NCI-H187 (cell line): ENCODE results near the gene CCDC148.
"Not testable (repeated sequence)": the region's sequence is repeated elsewhere in the genome, so short reads cannot be mapped to it uniquely, and the experiment has no call there.

Experiments
- DNase-seq, 2 experiments: peaks; one replicate each; lab custom pipeline; 2025; lab: John Stamatoyannopoulos, UW

Gene CCDC148

GRCh38 chr2:158290225-158290624, 166.3 kb downstream of the CCDC148 start:
- no peak for DNase-seq

- DNase-seq = no peak
Observed at GRCh38 chr2:158276619-158277471, 179.7 kb downstream of the CCDC148 start.

GRCh38 chr2:158273791-158274190, 182.8 kb downstream of the CCDC148 start:
- DNase-seq = no peak

GRCh38 chr2:158270536-158270935, 186.0 kb downstream of the CCDC148 start:
- DNase-seq = no peak

- peak in 1 of 2 experiments; percentile 12 for DNase-seq
Observed at GRCh38 chr2:158269143-158269542, 187.4 kb downstream of the CCDC148 start.

DNA sequence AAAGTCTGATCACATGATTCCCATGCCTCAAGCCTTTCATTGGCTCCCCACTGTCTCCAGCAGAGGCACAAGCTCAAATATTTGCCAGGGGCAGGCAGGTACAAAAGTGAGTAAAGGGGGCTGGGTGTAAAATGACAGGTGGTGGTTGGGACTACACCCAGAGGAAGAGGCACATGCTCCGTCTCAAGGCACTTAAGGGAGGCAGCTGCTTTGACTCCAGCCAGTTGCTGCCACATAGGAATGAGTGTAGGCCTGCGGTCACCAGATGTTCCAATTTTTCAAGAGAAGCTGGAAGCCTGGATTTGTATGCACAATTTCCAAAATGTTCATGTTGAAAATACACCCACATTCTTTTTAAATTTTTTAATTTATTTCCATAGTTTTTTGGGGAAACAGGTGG, 190.4 kb downstream of the CCDC148 start:
- DNase-seq = no peak

DNA sequence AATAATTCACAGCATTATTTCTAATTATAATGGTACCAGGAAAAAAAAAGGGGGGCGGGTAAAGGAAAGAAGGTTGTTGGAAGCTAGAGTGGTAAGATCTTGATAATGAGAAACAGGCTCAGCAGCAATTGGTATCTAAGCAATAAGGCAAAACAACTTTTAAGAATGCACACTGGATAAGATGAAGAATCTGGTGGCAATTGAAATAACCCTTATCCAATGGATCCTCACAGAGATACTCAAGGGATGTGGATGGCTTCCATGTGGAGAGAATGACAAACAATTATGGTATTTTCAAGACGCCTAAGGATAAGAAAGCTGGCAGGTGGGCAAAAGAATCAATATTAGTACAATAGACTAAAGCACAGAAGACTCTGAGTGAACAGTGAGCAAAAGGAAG, 201.3 kb downstream of the CCDC148 start:
- peak in 1 of 2 experiments; percentile 37 for DNase-seq

GRCh38 chr2:158253170-158253569, 203.4 kb downstream of the CCDC148 start:
- DNase-seq = peak in 1 of 2 experiments; percentile 22

DNA sequence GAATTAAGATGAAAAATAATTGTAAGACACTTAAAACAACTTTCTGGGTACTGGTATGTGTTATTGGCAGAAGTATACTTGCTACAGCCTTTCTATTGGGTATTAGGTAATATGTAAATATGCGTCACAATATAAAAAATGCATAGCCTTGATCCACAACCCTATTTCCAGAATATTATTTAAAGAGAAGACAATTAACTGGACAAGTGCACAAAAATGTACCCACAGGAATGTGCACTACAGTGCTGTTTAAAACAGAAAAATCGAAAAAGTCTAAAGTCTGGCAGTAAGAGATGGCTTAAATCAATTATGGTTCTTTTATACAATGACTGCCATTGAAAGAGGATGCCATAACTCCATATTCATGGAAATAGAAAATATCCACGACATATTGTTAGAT, 205.2 kb downstream of the CCDC148 start:
- DNase-seq = no peak

DNA sequence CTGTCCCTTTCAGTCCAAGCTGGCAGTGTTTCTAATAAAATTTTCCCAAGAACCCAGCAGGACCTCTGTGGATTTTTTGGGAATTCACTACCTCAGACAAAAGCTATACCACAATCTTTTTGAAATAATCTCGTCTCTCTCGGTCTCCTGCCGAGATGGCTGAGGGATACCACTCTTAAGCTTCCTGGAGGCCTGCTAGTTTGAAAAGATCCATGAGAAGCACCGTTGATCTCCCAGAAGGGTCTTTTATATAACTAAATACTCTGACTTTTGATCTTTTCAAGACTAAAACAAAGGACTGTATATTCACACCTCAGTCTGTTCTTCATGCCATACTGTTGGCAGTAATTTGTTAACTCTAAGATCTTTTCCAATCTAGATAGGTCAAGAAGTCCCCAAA, 213.2 kb downstream of the CCDC148 start:
- no peak for DNase-seq

GRCh38 chr2:158242280-158242679, 214.3 kb downstream of the CCDC148 start:
- DNase-seq = no peak

GRCh38 chr2:158240975-158241374, 215.6 kb downstream of the CCDC148 start:
- DNase-seq = no peak

DNA sequence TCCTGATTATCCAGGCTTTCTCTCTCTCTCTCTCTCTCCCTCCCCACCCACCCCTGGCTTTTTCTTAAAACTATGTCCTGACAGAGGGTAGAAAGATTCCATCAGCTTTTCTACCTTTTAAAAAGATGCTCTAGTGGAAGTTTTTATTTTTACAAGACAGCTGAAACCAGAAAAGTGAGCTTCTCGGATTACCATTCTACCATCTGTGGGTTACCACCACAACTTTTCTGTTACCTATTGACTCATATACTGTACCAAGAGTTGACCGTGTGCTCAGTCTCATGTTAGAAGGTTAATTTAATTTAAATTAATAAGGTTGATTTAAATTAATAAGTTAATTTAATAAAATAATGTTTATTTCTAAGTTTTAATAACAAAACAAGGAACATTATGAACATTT, 217.3 kb downstream of the CCDC148 start:
- no peak for DNase-seq

DNA sequence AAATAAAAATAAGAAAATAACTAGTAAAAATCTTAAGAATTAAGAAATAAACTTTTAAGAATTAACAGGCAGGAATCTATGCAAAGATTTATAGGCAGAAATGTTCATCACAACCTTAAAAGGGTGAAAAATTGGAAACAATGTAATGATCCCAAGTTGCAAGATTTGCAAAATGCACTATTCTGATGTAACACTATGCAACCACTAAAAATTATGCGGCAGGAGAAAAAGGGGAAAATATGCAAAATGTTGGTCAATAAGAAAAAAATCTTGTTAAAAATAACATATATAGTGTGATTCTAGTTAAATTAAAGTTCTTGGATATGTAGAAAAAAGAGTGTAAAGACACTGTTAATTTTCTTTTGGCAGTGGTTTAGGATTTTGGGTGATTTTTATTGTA, 222.1 kb downstream of the CCDC148 start:
- DNase-seq = no peak

DNA sequence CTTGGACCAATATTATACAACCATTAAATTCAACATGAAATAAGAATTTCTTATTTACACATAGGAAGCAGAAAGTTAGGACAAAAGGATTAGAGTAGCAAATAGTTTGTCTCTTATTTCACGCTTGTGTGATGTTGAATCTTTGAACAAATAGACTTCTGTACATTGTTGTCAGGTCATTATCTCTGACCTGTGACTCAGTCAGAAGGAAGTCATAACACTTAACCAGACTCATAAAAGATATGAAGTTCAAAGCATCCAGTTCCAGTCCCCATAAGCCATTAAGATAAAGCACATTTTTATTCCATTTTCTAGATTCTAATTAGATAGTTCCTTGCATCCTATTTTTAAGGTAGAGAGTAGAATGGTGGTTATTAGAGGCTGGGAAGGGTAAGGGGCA, 224.1 kb downstream of the CCDC148 start:
- no peak for DNase-seq

DNA sequence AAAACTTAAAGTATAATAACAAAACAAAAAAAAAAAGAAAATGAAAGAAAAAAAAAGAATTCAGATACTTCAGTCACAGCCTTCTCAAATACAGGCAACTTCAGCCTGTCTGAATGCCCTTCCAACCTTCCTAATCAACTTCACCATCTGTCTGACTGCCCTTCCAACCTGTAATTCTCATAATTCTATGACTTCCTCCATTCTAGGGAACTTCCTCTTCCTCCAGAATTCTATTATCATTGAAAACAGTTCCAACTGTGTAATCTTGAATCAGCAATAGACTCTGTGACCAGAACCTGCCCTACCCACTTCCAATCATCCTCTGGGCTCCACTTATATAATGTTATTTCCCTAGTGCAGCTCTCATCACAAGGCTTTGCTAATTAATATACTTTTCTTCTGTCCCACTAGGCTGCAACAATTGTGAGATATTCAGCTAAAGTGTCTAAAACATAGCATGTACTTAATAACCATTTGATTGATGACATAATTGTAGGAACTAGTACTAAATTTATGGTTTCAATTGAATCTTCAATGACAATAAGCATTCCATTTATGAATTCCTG, 227.5 kb downstream of the CCDC148 start:
- DNase-seq = no peak

DNA sequence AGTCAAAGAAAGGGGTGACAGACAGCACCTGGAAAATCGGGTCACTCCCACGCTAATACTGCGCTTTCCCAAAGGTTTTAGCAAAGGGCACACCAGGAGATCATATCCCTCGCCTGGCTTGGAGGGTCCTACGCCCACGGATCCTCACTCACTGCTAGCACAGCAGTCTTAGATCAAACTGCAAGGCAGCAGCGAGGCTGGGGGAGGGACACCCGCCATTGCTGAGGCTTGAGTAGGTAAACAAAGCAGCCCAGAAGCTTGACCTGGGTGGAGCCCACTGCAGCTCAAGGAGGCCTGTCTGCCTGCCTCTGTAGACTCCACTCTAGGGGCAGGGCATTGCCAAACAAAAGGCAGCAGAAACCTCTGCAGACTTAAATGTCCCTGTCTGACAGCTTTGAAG, 233.5 kb downstream of the CCDC148 start:
- not testable (repeated sequence) for DNase-seq

DNA sequence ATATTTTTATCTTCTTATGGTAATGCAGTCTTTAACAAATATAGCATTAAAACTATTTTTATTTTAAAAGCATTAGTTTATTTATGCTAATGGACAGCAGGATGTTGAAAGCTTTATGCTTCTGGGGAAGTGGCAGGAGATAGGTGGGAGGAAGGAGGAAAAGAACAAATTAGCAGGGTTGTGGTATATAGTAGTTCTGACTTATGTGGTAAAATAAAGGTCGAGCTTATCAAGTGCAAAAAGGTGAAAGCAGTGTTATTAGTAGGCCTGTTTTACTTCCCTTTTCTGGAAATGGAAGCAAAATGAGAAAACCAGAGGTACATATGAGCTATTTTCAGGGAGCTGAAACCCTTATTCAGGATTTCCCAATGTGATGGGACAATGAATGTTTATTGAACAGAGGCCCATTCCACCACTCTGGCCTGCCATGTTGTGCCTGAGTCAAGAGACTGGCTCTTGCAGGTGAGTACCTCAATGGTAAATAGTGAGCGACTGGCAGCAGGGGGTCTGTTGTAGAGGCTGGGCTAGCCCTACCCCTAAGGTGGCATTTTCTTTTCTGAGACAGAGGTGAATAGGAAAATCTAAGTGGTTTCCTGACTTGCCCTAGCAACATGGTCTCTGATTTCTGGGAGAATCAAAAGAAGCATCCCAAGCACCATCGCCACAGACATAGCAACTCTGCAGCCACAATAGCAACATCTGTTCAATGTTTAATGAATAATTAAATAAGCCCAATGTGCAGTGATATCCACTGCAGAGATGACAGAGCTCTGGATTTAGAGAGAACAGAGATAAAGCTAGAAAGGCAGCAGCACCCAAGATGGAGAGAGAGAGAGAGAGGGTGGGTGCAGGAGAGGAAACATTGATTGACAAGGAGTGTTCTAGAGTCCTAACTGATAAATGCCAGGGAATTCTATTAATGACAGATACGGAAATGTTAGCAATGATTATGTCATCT, 235.2 kb downstream of the CCDC148 start:
- no peak for DNase-seq

DNA sequence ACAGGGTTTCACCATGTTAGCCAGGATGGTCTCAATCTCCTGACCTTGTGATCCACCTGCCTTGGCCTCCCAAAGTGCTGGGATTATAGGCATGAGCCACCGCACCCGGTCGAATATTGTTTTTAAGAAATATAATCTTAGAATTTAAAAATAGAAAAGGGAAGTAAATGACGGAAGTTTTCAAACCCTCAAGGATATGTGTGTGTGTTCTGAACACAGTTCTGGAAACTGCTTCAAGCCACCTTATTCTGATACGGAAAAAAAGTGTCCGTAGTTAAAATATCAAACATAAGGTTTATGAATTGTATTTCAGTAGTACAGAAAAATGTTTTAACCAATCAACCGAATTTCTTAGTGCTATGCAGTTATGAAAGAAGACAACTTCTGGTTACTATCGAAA, 239.0 kb downstream of the CCDC148 start:
- no peak for DNase-seq

DNA sequence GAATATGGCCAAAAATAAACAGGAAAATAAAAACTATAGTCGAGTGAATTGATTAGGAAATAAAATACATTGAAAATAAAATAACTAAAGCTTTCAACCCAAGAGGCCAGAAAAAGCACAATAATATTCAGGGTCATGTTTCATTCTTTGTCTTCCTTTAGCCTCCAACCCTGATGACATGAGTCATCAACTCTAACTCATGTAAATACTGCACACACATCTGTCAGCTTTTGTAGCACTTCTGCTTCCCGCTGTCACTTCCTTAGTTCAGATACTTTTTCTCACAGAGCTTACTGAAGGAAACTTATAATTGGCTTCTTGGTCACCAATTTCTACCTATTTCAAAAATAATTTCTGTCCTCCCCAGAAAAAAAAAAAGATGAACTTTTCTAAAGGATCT, 242.1 kb downstream of the CCDC148 start:
- DNase-seq = no peak

GRCh38 chr2:158213773-158214172, 242.8 kb downstream of the CCDC148 start:
- DNase-seq = no peak

DNA sequence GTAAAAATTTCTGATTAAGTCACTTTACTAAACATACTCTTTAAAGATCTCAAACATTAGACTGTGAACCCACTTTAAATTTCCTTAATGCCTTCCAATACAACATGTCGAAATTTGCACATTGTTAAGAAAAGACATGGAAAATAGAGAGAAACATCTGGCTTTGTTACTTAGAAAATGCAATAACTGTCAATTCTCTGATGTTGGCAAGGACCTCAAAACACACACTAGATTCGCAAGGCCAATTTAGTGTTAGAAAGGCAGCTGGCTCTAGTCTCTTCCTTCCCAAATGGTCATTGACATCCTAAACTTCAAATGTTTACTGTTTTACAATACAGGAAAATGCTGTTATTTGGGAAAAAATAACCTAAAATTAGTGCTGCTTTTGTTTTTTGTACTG, 244.3 kb downstream of the CCDC148 start:
- DNase-seq = no peak

DNA sequence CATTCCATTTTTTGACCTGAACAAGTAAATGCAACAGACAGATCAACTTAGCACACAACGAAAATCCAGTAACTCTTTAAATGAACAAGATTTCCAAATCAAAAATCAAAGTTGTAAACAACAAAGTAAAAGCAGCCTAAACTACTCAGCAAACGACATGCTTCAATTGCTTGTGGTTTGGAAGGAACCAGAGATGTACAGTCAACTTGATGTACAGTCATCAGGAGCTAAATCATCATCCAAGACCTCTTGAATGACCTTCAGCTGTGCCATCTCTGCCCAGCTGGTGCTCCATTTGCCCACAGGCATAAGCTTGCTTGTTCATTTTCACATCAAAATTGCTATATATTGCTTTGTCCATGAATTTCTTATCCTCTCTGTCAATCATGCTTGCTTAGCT, 245.1 kb downstream of the CCDC148 start:
- no peak for DNase-seq
